ENCODE results near the gene CA5A.

Gene CA5A

DNA sequence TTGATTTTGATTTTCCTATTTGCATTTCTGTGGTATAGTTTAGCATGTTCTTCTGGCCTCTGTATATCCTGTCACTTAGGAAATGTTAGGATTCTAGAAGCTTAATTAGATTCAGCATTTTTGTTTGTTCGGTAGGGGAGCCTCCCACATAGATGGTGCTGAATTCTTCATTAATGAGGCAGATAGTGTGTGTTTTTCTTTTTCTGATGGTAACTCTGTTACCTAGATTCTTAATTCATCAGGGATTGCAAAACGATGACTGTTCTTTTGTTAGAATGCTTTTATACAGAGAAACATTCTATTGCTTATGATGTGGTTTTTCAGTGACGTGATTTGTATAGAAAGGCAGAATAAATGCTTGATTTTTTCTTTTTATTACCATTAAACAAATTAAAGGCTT lies 33.9 kb upstream of the CA5A start:
- H3K27ac Mint-ChIP-seq = peak overlapping the region in 1 of 2 donors; percentile 31

DNA sequence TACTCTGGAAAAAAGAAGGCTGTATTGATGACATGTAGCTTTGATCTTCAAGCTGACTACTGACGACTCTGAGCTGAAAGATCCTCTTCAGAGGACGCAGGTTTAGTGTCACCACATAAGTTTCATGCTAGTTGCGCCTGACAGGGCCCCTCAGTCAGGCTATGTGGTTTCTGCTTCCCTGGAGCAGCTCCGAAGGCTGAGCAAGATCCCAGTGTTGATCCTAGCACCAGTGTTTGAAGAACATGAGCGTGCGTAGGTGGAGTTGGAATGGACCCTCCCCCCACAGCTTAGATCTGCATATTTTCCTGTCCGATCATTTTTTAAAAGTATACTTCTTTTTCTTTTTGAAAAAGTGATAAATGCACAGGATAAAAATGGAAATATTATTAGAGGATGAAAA lies 32.2 kb upstream of the CA5A start:
- ATAC-seq = no peak
- peaks cover 19 to 25% of the 10 kb centered on the region in 2 donors for H3K9me3 Mint-ChIP-seq
- no peaks in the 10 kb centered on the region for H3K27me3 Mint-ChIP-seq
- peaks cover 87% of the 10 kb centered on the region for H3K4me1 Mint-ChIP-seq
- peak overlapping the region in 1 of 2 donors; percentile 30 for H3K27ac Mint-ChIP-seq
- H3K4me3 Mint-ChIP-seq = no peak overlapping the region
- DNase-seq = no peak

More for the DNA sequence above, 33.9 kb upstream of the CA5A start:
- Mint-ChIP-seq H3K27me3 (no peaks in the 10 kb centered on the region), H3K9me3 (peaks cover 19 to 25% of the 10 kb centered on the region in 2 donors), H3K4me1 (peaks cover 83% of the 10 kb centered on the region), H3K4me3 (no peak overlapping the region)
- ATAC-seq (no peak), DNase-seq (no peak)

DNA sequence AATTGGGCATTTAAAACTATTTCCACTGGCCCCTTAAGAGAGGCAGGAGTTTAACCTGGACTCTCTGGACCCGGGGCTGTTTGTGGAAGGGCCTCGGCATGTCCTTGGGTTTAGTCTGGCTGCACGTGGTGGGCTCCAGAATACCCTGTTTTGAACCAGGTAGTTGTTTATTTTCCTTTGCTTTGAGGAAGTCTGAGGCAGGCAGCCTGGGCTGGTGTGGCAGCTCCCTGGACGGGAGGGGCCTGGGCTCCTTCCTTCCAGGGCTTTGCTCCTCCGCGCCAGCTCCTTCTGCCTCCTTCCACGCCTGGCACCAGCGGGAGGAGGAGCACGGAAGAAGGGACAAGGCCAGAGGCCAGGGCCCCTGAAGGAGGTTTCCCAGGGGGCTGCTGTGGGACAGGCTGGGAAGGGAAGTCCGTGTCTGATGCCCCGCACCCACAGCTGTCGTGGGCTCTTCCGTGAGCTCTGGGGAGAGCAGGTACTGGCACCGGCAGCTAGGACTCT lies 30.4 kb upstream of the CA5A start:
- DNase-seq = no peak

DNA sequence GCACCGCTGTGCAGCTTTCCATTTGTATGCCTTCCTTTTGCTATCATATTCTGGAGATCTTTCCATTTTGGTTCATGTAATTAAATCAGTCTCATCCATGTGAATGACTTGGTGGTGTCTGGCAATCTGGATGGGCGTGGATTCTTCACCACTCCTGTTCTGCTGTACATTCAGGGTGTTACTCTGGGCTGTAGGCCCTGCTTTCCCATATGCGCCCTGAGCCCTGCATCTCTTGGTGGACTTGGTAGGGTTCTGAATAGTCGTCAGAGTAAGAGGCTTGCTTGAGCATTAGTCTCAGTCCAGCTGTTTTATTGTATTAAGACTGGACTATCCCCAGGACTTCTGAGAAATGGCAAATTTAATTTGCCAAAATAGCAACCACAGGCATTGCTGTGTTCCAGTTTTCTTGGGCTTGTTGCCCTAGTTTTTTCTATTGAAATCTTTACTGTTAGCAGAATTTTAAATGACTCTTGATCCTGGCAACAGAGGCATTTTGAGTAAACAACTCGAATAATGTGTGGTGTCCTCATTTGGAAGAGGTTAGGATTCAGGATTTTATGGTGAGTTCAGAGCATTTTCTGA lies 29.8 kb upstream of the CA5A start:
- H3K9me3 Mint-ChIP-seq = peaks cover 1 to 5% of the 10 kb centered on the region in 2 donors
- no peak for ATAC-seq
- peak overlapping the region; percentile 61 to 80 for H3K4me3 Mint-ChIP-seq
- DNase-seq = no peak
- H3K4me1 Mint-ChIP-seq = peaks cover 81% of the 10 kb centered on the region
- peak overlapping the region; percentile 75 to 91 for H3K27ac Mint-ChIP-seq
- H3K27me3 Mint-ChIP-seq = no peaks in the 10 kb centered on the region

More for the DNA sequence above, 30.4 kb upstream of the CA5A start:
- H3K27ac Mint-ChIP-seq = peak overlapping the region; percentile 74 to 92
- peaks cover 81% of the 10 kb centered on the region for H3K4me1 Mint-ChIP-seq
- ATAC-seq = no peak
- no peaks in the 10 kb centered on the region for H3K27me3 Mint-ChIP-seq
- H3K4me3 Mint-ChIP-seq = peak overlapping the region; percentile 61 to 80
- H3K9me3 Mint-ChIP-seq = peaks cover 7 to 11% of the 10 kb centered on the region in 2 donors

DNA sequence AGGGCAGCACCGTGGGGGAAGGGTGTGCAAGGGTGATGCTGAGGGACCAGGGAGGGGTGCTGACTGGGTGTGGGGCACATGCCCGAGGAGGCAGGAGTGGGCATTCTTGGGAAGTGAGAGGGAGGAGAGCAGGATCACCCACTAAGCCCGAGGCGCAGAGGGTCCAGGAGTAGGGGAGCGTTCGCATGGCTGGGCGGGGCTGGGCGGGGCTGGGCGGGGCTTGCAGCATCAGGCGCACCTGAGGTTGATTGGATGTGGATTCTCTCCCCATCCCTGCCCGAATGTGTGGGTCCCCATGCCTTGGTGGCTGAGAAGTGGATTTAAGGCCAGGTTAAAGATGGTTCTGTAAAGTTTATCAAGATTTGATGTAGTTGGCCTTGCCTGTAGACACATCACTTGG lies 29.1 kb upstream of the CA5A start:
- Mint-ChIP-seq H3K27me3 (no peaks in the 10 kb centered on the region), H3K9me3 (no peaks in the 10 kb centered on the region), H3K27ac (peak overlapping the region; percentile 8 to 31), H3K4me3 (peak overlapping the region in 1 of 2 donors; percentile 14), H3K4me1 (peaks cover 80% of the 10 kb centered on the region)
- ATAC-seq = no peak
- DNase-seq = no peak

DNA sequence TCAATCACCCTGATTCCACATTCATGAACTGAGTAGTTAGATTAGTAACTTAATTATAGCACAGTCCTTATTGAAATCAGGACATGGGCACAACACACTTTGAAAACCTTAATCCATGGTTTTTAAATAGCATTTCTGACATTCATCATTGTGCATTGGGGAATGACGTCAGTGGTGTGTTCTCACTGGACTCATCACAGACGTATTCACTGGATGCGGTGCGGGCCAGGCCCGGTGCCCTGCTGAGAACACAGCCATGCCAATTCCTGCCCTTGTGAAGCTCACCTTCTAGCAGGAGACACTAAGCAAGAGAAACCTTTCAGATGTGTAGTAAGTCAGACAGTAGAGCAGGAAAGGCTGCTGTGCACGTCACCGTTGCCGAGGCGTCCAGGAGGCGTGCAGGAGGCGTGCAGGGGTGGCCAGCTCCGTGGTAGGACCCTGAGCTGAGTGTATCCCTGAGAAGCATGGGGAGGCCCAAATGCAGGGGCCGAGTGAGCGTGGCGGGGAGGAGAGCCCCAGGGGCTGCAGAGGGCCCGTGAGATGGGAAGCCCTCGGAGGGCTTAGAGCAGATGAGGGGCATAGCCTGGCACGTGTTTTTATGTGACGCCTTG lies 27.8 kb upstream of the CA5A start:
- Mint-ChIP-seq H3K4me1 (peaks cover 80% of the 10 kb centered on the region), H3K27me3 (no peaks in the 10 kb centered on the region), H3K4me3 (peak overlapping the region; percentile 63 to 67), H3K27ac (peak overlapping the region; percentile 68 to 81), H3K9me3 (no peaks in the 10 kb centered on the region)
- ATAC-seq = no peak
- DNase-seq = no peak

DNA sequence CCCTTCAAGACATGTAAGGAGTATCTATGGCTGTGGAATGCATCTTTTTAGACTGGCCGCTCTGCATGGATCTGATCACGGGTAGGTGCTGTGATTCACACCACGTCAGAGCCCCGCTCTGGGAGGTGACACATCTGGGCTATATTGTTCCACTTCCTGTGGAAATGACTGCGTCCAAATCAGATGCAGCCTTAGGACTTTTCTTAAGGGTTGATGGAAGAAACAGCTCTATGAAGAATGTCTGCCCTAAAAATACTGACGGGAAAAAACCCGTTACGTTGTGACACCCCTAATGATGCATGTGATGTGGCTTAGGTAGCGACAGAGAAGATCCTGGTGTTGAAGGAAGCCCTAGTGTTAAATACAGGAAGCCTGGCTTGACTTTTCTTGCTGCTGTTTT lies 27.1 kb upstream of the CA5A start:
- Mint-ChIP-seq H3K27ac (peak overlapping the region; percentile 68 to 81), H3K9me3 (no peaks in the 10 kb centered on the region), H3K4me1 (peaks cover 80% of the 10 kb centered on the region), H3K4me3 (peak overlapping the region; percentile 63 to 67), H3K27me3 (no peaks in the 10 kb centered on the region)
- peak; percentile 98 for ATAC-seq
- DNase-seq = peak; percentile 46 to 72

DNA sequence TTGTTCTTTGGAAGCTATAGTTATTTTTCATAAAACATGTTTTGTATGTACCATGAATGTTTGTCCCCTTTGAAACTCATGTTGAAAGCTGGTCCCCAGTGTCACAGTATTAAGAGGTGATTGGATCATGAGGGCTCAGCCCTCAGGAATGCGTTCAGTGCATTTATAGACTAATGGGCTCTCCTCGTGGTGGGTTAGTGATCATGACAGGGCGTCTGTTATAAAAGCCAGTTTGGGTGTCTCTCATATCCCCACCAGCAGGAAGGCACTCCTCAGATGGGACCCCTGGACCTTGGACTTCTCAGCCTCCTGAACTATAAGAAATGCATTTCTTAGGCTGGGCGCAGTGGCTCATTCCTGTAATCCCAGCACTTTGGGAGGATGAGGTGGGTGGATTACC lies 25.3 kb upstream of the CA5A start:
- Mint-ChIP-seq H3K4me3 (peak overlapping the region in 1 of 2 donors; percentile 9), H3K27me3 (no peaks in the 10 kb centered on the region), H3K4me1 (peaks cover 91% of the 10 kb centered on the region), H3K27ac (no peak overlapping the region), H3K9me3 (no peaks in the 10 kb centered on the region)
- DNase-seq (no peak), ATAC-seq (no peak)

DNA sequence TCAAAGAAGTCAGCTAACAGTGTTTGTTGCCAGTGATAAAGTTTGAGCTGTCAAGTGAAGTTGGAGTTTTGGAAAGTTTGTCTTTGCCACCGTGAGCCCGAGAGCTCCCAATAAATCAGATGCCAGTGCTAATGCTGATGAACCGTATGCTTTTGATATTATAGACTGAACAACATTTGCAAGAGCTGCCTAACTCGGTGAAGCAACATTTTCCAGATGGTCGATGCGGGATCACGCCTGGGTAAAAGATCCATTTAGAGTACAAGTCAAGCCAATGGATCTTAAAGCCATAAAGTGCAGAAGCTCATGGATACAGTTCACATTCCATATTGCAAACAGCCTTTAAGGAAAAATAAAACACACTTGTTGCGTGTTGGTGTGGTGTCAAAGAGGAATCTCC lies 24.5 kb upstream of the CA5A start:
- Mint-ChIP-seq H3K27me3 (no peaks in the 10 kb centered on the region), H3K27ac (no peak overlapping the region), H3K4me1 (peaks cover 90% of the 10 kb centered on the region), H3K4me3 (no peak overlapping the region), H3K9me3 (no peaks in the 10 kb centered on the region)
- DNase-seq (no peak), ATAC-seq (no peak)

DNA sequence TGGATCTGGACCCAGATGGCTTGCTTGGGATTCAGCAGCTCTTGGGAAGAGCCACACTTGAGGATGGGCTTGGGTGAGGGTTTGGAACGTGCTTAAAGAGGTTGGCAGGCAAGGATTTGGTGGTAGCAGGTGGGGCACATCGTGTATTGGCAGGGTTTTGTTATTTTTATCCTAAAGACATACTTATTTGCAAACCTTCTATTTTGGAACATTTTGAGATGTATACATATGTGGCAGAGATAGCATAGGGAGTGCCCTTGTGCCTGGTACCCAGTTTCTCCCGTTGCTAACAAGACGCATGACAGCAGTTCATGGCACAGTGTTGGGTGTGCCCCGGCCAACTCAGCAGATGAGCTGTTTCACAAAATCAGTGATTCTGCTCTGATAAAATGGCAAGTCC lies 24.0 kb upstream of the CA5A start:
- H3K27ac Mint-ChIP-seq = peak overlapping the region in 1 of 2 donors; percentile 95
- DNase-seq = no peak
- peak overlapping the region; percentile 85 to 94 for H3K4me3 Mint-ChIP-seq

DNA sequence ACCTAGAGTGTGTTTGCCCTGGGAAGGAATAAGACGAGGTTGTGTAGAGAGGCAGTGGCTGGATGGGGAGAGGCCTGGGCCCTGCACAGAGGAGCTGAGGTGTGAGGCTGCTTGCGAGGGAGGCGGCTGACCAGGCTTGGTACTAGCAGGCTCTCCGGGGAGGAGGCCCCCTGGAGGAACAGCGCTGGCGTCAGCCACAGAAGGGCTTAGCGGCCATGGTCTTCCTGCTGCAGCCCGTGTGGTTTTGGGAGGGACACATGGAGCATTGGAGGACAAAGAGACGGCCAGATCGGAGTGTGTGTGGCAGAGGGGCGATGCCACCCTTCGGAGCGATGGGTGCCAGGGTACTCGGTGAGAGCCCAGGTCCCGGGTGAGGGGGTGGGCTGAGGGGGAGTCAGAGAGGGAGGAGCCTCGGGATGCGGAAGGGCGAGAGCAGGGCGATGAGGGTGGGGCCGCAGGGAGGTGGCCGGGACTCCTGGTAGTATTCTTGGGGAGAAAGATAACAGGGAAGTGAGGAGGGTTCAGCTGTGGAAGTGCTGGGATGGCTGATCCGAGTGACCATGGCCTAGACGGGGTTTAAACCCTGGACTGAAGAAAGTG lies 23.2 kb upstream of the CA5A start:
- Mint-ChIP-seq H3K9me3 (no peaks in the 10 kb centered on the region), H3K4me3 (peak overlapping the region; percentile 85 to 94), H3K4me1 (peaks cover 90% of the 10 kb centered on the region), H3K27me3 (no peaks in the 10 kb centered on the region), H3K27ac (peak overlapping the region; percentile 91 to 95)
- ATAC-seq (no peak), DNase-seq (no peak)

More for the DNA sequence above, 24.0 kb upstream of the CA5A start:
- H3K4me1 Mint-ChIP-seq = peaks cover 90% of the 10 kb centered on the region
- no peaks in the 10 kb centered on the region for H3K27me3 Mint-ChIP-seq
- H3K9me3 Mint-ChIP-seq = no peaks in the 10 kb centered on the region
- ATAC-seq = no peak

DNA sequence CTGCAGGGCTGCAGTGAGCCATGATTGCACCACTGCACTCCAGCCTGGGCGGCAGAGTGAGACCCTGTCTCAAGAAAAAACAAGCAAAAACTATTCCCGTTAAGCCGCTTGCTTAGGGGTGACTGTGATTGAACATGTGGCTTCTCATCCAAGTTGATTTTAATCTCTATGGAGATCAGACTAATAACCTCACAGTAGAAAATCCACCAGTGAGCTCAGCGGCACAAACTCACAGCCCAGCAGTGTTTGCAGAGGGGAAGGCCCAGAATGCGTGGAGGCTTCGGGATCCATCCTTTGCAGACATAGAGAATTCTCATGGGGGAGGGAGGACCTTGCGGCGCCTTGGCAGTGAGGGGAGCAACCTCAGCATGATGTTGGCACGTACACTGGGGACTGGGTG lies 22.3 kb upstream of the CA5A start:
- H3K4me1 Mint-ChIP-seq = peaks cover 90% of the 10 kb centered on the region
- no peaks in the 10 kb centered on the region for H3K27me3 Mint-ChIP-seq
- peak overlapping the region; percentile 14 to 97 for H3K4me3 Mint-ChIP-seq
- H3K9me3 Mint-ChIP-seq = no peaks in the 10 kb centered on the region
- H3K27ac Mint-ChIP-seq = no peak overlapping the region
- DNase-seq (no peak), ATAC-seq (no peak)

DNA sequence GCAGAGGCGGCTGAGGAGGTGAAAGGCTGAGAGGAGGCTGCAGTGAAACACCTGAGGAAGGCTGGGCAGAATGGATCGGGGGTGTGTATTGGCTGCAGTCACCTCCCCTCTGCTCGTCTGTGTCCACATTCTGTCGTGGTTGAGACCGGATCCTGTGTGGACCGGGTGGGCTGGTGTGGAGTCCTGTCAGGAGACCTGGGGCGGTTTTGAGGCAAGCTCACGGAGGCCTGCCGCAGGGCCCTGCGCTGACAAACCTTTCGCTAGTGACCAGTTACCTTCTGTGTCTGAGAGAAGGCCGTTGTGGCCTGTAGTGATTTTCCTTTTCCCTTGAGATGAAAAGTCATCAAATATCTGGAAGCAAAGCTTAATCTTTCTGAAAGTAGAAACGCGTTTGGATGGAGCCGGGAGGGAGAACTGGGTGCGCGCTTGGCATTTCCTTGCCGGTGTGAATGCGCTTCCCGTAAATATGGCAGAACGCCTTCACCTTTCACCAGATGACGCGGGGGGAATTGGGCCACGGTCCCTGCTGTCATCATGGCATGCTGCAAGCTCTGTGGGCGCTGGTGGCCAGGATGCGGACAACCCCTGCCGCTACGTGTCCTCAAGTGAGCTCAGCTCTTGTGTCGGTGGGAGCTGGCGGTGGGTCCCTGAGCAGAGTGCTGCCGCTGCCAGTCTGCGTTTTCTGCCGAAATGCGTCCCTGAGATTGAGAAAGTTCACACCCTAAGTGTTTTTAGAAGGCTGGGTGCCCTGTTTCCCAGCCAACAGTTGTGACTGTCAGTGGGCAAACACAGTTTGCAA lies 21.2 kb upstream of the CA5A start:
- no peaks in the 10 kb centered on the region for H3K27me3 Mint-ChIP-seq
- no peak for ATAC-seq

DNA sequence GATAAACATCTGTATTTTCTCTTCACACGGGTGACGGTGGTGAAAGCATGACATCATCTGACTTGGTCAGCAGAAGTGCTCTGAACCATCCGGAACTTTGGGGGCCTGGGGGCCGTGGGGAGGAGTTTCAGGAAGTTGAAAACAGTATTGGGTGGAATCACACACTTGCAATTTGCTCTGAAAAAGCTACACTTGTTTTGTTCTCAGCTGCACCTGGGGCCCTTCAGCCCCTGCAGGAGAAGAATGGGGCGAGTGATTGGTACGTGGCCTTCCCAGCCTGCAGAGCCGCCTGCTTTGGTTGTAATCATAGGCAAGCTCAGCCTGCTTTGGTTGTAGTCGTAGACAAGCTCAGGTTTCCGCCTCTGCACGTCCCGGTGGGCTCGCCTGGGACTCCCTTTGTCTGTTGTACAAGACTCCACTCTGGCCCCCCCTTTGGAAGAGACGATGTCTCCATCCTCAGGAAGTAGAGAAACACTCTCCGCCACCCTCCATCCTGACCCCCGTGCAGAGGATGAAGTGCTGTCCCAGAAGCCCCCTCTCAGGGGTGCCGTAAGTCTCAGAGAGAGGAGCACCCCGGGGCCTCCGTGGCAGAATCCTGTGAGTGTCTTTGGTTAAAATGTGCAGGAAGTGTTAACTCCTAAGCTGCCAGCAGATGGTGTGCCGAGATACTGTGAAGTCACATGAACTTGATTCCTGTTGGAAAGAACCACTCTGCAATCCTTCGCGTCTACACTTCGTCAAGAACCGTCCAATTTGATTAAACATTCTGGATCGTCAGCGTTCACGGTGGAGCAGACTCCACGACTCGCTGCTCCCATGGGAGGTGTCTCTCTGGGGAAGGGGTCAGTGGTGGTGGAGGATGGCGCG lies 20.3 kb upstream of the CA5A start:
- no peaks in the 10 kb centered on the region for H3K9me3 Mint-ChIP-seq
- H3K4me3 Mint-ChIP-seq = peak overlapping the region; percentile 94 to 97
- DNase-seq = peak; percentile 65 to 81
- ATAC-seq = peak; percentile 81
- peak overlapping the region; percentile 97 to 99 for H3K27ac Mint-ChIP-seq
- no peaks in the 10 kb centered on the region for H3K27me3 Mint-ChIP-seq
- peaks cover 95% of the 10 kb centered on the region for H3K4me1 Mint-ChIP-seq

More for the DNA sequence above, 21.2 kb upstream of the CA5A start:
- Mint-ChIP-seq H3K9me3 (no peaks in the 10 kb centered on the region), H3K4me3 (peak overlapping the region; percentile 94 to 97), H3K27ac (peak overlapping the region; percentile 97 to 99), H3K4me1 (peaks cover 90% of the 10 kb centered on the region)
- no peak for DNase-seq

DNA sequence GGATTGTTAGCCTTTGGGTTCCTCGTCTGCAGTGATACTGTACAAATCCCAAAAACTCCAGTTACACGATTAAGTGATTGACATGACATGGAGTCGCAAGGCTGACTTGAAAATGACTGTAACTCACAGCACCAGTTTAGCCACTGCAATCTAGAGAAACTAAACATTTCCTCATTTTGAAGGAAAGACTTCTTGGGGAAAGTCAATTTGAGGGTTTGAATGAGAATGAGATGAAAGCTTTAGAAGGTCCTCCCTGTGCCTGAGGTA lies 19.7 kb upstream of the CA5A start:
- peak overlapping the region; percentile 94 to 97 for H3K4me3 Mint-ChIP-seq
- H3K27ac Mint-ChIP-seq = peak overlapping the region; percentile 97 to 99
- no peak for ATAC-seq
- peaks cover 91% of the 10 kb centered on the region for H3K4me1 Mint-ChIP-seq
- no peaks in the 10 kb centered on the region for H3K27me3 Mint-ChIP-seq
- no peak for DNase-seq
- no peaks in the 10 kb centered on the region for H3K9me3 Mint-ChIP-seq
